ENCODE results near the gene CR1. TPM values are rescaled to one million over a fixed set of nuclear protein-coding genes. Genes with fewer than 3 reads are reported as not detected.
"Not testable (repeated sequence)": the region's sequence is repeated elsewhere in the genome, so short reads cannot be mapped to it uniquely, and the experiment has no call there.

Gene CR1
- polyA plus RNA-seq, 1 donor (not counting 4 experiments of a cell fraction or from before 2014, with no cell fraction given): 0.09 TPM

- DNase-seq (ENCODE audit: low read depth, low spot score) (no peak), FAIRE-seq (no peak)
- Histone ChIP-seq H3K27ac (ENCODE audit: control insufficient read depth, insufficient read depth, low read length) (no peak overlapping the region), H3K36me3 (ENCODE audit: control insufficient read depth in 2 of 2, extremely low read depth in 1 of 2, insufficient read depth in 2 of 2, low read length in 2 of 2) (no peaks in the 10 kb centered on the region), H3K4me1 (ENCODE audit: control insufficient read depth, extremely low read depth, insufficient read depth, low read length) (no peaks in the 10 kb centered on the region), H3K9me1 (ENCODE audit: control insufficient read depth, extremely low read depth, insufficient read depth, low read length) (no peaks in the 10 kb centered on the region), H3K4me2 (ENCODE audit: control insufficient read depth, extremely low read depth, insufficient read depth, low read depth, low read length) (no peak overlapping the region), H3K9ac (ENCODE audit: control insufficient read depth, extremely low read depth, insufficient read depth, low read length) (no peak overlapping the region), H2AFZ (ENCODE audit: control insufficient read depth, low read length) (no peak overlapping the region), H4K20me1 (ENCODE audit: control insufficient read depth, extremely low read depth, insufficient read depth, low read length) (no peaks in the 10 kb centered on the region), H3K79me2 (ENCODE audit: control insufficient read depth, insufficient read depth, low read length) (no peaks in the 10 kb centered on the region), H3K9me3 (ENCODE audit: control insufficient read depth, low read depth, low read length) (no peaks in the 10 kb centered on the region), H3K4me3 (ENCODE audit: control insufficient read depth in 2 of 3, extremely low read depth in 1 of 3, insufficient read depth in 2 of 3, low read depth in 1 of 3, low read length in 3 of 3) (no peak overlapping the region), H3K27me3 (ENCODE audit: control insufficient read depth, extremely low read depth, insufficient read depth, low read length) (peaks cover 27% of the 10 kb centered on the region)
- TF ChIP-seq CTCF (optimal IDR thresholded peaks at IDR 0.05 in 1 of 3, IDR thresholded peaks at IDR 0.05 in 1 of 3, conservative IDR thresholded peaks at IDR 0.05 in 1 of 3; ENCODE audit: extremely low read depth in 1 of 3, insufficient read depth in 2 of 3, low read length in 3 of 3) (no peak), EZH2 (IDR thresholded peaks at IDR 0.05; ENCODE audit: low read length) (no peak)
- dilution Hi-C loops (cut with MboI; ENCODE audit: extremely low pct_ligation_motif_present, low sequenced_read_pairs): no loop called here
Observed at GRCh38 chr1:207581496-207582153, 85.7 kb downstream of the CR1 start.

GRCh38 chr1:207589506-207589905 is 93.5 kb downstream of the CR1 start:
- H3K9me1 ChIP-seq (ENCODE audit: control insufficient read depth, extremely low read depth, insufficient read depth, low read length); H3K4me1 ChIP-seq (ENCODE audit: control insufficient read depth, extremely low read depth, insufficient read depth, low read length); H2AFZ ChIP-seq (ENCODE audit: control insufficient read depth, low read length); DNase-seq (ENCODE audit: low read depth, low spot score); FAIRE-seq; H3K9ac ChIP-seq (ENCODE audit: control insufficient read depth, extremely low read depth, insufficient read depth, low read length); H3K9me3 ChIP-seq (ENCODE audit: control insufficient read depth, low read depth, low read length); dilution Hi-C loops (cut with MboI; ENCODE audit: extremely low pct_ligation_motif_present, low sequenced_read_pairs); H3K36me3 ChIP-seq (ENCODE audit: control insufficient read depth in 2 of 2, extremely low read depth in 1 of 2, insufficient read depth in 2 of 2, low read length in 2 of 2); H3K27ac ChIP-seq (ENCODE audit: control insufficient read depth, insufficient read depth, low read length); H3K79me2 ChIP-seq (ENCODE audit: control insufficient read depth, insufficient read depth, low read length); H3K4me2 ChIP-seq (ENCODE audit: control insufficient read depth, extremely low read depth, insufficient read depth, low read depth, low read length); H4K20me1 ChIP-seq (ENCODE audit: control insufficient read depth, extremely low read depth, insufficient read depth, low read length); H3K4me3 ChIP-seq (ENCODE audit: control insufficient read depth in 2 of 3, extremely low read depth in 1 of 3, insufficient read depth in 2 of 3, low read depth in 1 of 3, low read length in 3 of 3): not testable (repeated sequence)
- peaks cover 17% of the 10 kb centered on the region for H3K27me3 ChIP-seq (ENCODE audit: control insufficient read depth, extremely low read depth, insufficient read depth, low read length)

- not testable (repeated sequence) for H3K36me3 ChIP-seq (ENCODE audit: control insufficient read depth in 2 of 2, extremely low read depth in 1 of 2, insufficient read depth in 2 of 2, low read length in 2 of 2)
Observed at GRCh38 chr1:207591205-207591604, 95.2 kb downstream of the CR1 start.

GRCh38 chr1:207594095-207594494 is 98.1 kb downstream of the CR1 start:
- H3K79me2 ChIP-seq (ENCODE audit: control insufficient read depth, insufficient read depth, low read length); H3K9me3 ChIP-seq (ENCODE audit: control insufficient read depth, low read depth, low read length); H3K4me3 ChIP-seq (ENCODE audit: control insufficient read depth in 2 of 3, extremely low read depth in 1 of 3, insufficient read depth in 2 of 3, low read depth in 1 of 3, low read length in 3 of 3); dilution Hi-C loops (cut with MboI; ENCODE audit: extremely low pct_ligation_motif_present, low sequenced_read_pairs); DNase-seq (ENCODE audit: low read depth, low spot score); H3K27me3 ChIP-seq (ENCODE audit: control insufficient read depth, extremely low read depth, insufficient read depth, low read length); FAIRE-seq; H4K20me1 ChIP-seq (ENCODE audit: control insufficient read depth, extremely low read depth, insufficient read depth, low read length); H3K4me1 ChIP-seq (ENCODE audit: control insufficient read depth, extremely low read depth, insufficient read depth, low read length); H3K36me3 ChIP-seq (ENCODE audit: control insufficient read depth in 2 of 2, extremely low read depth in 1 of 2, insufficient read depth in 2 of 2, low read length in 2 of 2); H3K9ac ChIP-seq (ENCODE audit: control insufficient read depth, extremely low read depth, insufficient read depth, low read length); H2AFZ ChIP-seq (ENCODE audit: control insufficient read depth, low read length); H3K9me1 ChIP-seq (ENCODE audit: control insufficient read depth, extremely low read depth, insufficient read depth, low read length); H3K4me2 ChIP-seq (ENCODE audit: control insufficient read depth, extremely low read depth, insufficient read depth, low read depth, low read length); H3K27ac ChIP-seq (ENCODE audit: control insufficient read depth, insufficient read depth, low read length): not testable (repeated sequence)

More at GRCh38 chr1:207591205-207591604, 95.2 kb downstream of the CR1 start:
- H3K27me3 ChIP-seq (ENCODE audit: control insufficient read depth, extremely low read depth, insufficient read depth, low read length); H3K4me3 ChIP-seq (ENCODE audit: control insufficient read depth in 2 of 3, extremely low read depth in 1 of 3, insufficient read depth in 2 of 3, low read depth in 1 of 3, low read length in 3 of 3); H3K4me1 ChIP-seq (ENCODE audit: control insufficient read depth, extremely low read depth, insufficient read depth, low read length); FAIRE-seq; H3K9me1 ChIP-seq (ENCODE audit: control insufficient read depth, extremely low read depth, insufficient read depth, low read length); H3K9ac ChIP-seq (ENCODE audit: control insufficient read depth, extremely low read depth, insufficient read depth, low read length); H3K79me2 ChIP-seq (ENCODE audit: control insufficient read depth, insufficient read depth, low read length); H3K9me3 ChIP-seq (ENCODE audit: control insufficient read depth, low read depth, low read length); H2AFZ ChIP-seq (ENCODE audit: control insufficient read depth, low read length); H3K4me2 ChIP-seq (ENCODE audit: control insufficient read depth, extremely low read depth, insufficient read depth, low read depth, low read length); dilution Hi-C loops (cut with MboI; ENCODE audit: extremely low pct_ligation_motif_present, low sequenced_read_pairs); H3K27ac ChIP-seq (ENCODE audit: control insufficient read depth, insufficient read depth, low read length); H4K20me1 ChIP-seq (ENCODE audit: control insufficient read depth, extremely low read depth, insufficient read depth, low read length); DNase-seq (ENCODE audit: low read depth, low spot score): not testable (repeated sequence)

Data from keratinocyte (primary cell).